ENCODE data around the gene PANK2.
A peak's percentile ranks its signal among the peaks of the same experiment; 100 is the strongest.
"Not testable (repeated sequence)": the region's sequence is repeated elsewhere in the genome, so short reads cannot be mapped to it uniquely, and the experiment has no call there.

The PANK2 gene

DNA sequence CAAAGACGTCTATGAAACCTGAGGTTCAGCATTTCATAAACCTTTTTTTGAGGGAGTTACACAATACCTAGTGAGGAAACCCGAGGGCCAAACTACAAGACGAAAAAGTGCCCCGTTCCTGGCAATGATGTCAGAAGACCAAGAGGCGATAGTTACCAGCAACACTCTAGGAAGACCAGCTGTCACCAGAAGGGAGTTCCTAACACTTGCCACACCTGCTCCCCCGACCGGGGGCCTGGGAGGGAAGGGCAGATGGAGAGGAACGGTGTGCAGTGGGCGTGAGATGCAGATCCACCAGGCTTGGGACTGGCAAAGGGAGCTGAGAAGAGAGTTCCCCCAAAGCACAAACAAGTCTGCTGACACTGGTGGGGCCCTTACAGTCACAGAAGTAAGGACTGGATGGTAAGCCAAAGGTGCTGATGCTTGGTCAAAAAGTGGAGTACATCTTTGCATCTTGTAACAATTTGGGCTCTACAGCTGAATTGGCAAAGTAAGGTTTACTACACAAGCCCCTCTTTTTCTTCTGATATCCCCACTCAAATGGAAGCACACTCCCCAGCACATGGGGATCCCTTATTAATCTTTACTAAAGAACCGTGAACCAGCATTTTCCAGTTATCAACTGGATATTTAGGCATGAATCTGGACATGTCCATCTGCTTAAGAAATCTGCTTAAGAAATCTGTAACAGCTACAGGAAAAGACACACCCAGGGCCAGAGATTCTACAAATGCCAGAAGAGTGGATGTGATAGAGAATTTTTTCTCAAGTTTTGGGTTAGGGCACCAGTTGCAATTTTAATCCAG is 38.5 kb downstream of the PANK2 start:
- DNase-seq (ENCODE audit: low read depth, low spot score), result no peak

DNA sequence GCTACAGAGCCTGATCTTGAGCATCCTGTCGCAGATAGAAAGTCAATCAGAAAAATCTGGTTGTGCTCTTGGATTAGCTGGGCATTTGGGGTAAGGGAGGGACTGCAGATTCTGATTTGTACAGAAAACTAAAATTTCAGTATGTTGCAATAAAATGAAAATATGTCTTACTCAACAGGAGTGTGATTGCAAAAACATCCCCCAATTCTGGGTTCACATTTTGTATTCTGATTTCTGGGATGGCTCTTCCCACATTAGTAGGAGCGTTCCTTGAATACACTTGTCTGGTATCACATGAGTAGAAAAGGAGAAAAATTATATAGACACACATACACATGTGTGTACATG is 40.5 kb downstream of the PANK2 start:
- DNase-seq (ENCODE audit: low read depth, low spot score), result no peak

- DNase-seq (ENCODE audit: low read depth, low spot score), result peak; percentile 18
These were observed 41.3 kb downstream of the PANK2 start for GRCh38 chr20:3930265-3931206.

- DNase-seq (ENCODE audit: low read depth, low spot score), result no peak
These were observed 42.5 kb downstream of the PANK2 start for GRCh38 chr20:3931664-3932063.

GRCh38 chr20:3932277-3932676 is 43.1 kb downstream of the PANK2 start:
- no peak for DNase-seq (ENCODE audit: low read depth, low spot score)

GRCh38 chr20:3932681-3933080 is 43.5 kb downstream of the PANK2 start:
- DNase-seq (ENCODE audit: low read depth, low spot score), result no peak

DNA sequence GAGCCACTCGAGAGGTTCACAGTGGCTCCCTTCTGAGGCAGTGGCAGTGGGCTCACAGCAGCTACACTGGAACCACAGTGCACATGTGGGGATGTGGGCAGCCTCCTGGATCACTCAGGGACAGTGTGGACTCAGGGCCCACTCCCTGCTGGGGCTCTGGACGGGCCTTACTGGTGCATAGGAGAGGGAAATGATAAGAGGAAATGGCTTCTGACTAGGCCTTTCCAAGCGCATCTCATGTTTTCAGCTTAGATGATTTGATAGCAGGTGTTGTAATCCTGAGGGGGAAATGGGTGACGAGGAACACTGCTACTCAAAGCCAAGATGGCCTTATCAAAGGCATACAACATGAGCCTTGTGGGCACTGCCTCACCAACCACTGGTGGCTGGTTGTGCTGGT is 44.0 kb downstream of the PANK2 start:
- DNase-seq (ENCODE audit: low read depth, low spot score), result no peak

- DNase-seq (ENCODE audit: low read depth, low spot score), result no peak
These were observed 45.4 kb downstream of the PANK2 start for GRCh38 chr20:3934624-3935023.

DNA sequence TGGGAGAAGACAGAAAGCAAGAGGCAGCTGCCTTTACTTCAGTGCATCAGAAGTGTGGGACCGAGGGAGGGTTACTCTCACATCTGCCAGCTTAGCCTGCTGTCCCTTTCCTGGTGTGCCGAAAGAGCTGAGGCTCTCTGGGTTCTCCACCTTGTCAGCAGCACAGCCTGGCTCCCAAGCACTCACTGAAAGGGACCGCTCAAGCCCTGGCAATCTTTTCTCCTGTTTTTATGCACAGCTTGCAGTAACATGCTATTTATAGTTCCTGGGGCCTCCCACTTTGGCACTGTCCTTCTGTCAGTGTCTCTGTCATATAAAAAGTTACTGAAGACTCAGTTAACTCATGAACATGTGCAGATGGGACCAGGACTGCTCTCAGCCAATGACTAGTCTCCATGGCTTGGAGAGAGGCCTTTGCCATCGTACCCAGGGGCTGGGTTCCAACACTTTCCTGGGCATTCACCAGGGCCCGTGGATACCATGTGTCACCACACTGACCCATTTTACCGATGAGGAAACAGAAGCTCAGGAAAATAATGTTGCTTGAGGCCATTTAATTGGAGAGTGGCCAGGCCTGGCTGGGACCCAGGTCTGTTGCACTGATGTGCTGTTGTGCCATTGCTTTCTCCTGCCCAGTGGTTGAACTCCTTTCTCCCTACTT is 46.2 kb downstream of the PANK2 start:
- no peak for DNase-seq (ENCODE audit: low read depth, low spot score)

GRCh38 chr20:3935956-3936340 is 46.8 kb downstream of the PANK2 start:
- DNase-seq (ENCODE audit: low read depth, low spot score), result no peak

DNA sequence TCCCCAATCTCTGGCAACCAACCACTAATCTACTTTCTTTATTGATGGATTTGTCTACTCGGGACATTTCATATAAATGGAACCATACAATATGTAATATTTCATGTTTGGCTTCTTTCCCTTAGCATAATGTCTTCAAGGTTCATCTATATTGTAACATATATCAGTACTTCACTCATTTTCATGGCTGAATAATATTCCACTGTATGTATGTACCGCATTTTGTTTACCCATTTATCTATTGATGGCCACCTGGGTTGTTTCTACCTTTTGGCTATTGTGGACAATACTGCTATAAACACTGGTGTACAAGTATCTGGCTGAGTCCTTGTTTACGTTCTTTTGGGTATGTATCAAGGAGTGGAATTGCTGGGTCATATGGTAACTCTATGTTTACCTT is 48.4 kb downstream of the PANK2 start:
- DNase-seq (ENCODE audit: low read depth, low spot score), result no peak

DNA sequence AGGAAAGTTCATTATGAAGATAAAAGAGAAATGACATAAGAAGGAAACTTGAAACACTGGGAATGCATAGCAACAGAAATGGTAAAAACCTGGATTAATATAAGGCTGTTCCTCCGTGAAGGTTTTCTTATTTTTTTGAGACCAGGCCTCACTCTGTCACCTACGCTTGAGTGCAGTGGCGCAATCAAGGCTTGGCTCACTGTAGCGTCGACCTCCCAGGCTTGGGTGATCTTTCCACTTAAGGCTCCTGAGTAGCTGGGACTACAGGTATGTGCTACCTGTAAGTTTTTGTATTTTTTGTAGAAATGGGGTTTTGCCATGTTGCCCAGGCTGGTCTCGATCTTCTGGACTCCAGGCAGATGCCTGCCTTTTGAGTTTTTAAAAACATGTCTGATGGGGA is 51.7 kb downstream of the PANK2 start:
- DNase-seq (ENCODE audit: low read depth, low spot score), result no peak

- not testable (repeated sequence) for DNase-seq (ENCODE audit: low read depth, low spot score)
These were observed 57.5 kb downstream of the PANK2 start for GRCh38 chr20:3946666-3947065.

- no peak for DNase-seq (ENCODE audit: low read depth, low spot score)
These were observed 75.5 kb downstream of the PANK2 start for GRCh38 chr20:3964719-3965118.

DNA sequence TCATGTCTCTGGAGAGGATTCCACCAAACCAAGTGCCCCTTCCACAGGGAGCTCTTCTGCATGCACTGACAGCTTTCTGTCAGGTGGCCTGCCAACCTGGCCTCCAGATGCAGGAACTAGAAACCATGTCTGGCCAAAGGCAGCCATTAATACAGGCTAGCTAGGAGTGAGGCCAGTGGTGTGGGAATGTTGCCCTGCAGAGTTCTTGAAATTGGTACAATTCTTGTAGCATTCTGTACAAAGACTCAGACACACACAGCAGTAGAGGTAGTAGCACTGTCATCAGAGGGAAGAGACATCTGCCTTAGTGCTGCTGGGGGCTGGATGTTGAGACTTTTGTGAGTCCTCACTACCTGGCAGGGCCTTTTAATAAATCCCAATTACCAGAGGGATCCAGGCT is 77.4 kb downstream of the PANK2 start:
- no peak for DNase-seq (ENCODE audit: low read depth, low spot score)

DNA sequence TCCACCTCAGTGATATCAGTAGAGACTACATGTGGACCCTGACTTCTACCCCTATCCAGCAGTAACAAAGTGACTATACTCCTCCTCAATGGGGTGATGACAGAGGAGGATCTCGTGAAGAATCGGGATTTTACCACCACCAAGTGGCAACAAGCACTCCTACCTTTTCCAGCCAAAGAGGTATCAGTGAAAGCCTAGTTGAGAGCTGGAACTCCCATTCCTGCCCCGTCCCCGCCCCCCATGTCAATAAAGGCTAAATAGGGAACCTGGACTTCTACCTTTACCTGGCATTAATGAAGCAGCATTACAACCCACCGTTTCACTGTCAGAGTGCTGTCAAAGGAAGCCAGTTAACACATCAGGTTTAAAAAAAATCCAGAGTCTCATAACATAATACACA is 80.8 kb downstream of the PANK2 start:
- DNase-seq (ENCODE audit: low read depth, low spot score), result no peak

DNA sequence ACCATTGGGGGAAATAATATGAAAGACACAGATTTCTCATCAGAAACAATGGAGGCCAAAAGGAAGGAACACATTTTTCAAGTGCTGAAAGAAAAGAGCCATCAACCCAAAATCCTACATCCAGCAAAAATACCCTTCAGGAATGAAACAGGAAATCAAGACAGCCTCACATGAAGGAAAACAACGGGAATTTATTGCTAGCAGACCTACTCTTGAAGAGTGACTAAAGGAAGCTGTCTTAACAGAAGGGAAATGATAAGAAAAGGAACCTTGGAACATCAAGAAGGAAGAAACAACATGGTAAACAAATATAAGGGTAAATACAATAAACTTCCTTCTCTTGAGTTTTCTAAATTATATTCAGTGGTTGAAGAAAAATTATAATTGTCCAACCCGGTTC is 82.0 kb downstream of the PANK2 start:
- DNase-seq (ENCODE audit: low read depth, low spot score), result no peak

- no peak for DNase-seq (ENCODE audit: low read depth, low spot score)
These were observed 83.0 kb downstream of the PANK2 start for GRCh38 chr20:3972161-3972560.

DNA sequence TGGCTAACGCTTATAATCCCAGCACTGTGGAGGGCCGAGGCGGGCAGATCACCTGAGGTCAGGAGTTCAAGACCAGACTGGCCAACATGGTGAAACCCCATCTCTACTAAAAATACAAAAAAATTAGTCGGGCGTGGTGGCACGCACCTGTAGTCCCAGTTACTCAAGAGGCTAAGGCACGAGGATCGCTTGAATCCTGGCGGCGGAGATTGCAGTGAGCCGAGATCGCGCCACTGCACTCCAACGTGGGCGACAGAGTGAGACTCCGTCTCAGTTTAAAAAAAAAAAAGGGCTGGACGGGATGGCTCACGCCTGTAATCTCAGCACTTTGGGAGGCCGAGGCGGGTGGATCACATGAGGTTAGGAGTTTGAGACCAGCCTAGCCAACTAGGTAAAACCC is 83.4 kb downstream of the PANK2 start:
- not testable (repeated sequence) for DNase-seq (ENCODE audit: low read depth, low spot score)

DNA sequence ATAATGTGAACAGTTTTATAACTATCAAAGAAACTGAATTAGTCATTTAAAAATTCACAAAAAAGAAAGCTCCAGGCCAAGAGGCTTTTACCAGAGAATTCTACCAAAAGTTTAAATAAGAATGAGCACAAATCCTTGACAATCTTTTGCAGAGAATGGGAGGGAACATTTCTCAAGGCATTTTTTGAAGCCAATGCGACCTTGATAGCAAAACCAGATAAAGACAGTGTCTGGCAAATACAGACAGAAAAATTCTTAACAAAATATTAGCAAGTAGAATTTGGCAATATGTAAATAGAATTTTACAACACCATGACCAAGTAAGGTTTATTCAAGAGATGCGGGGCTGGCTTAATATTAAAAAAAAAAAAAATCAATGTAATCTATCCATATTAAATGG is 84.5 kb downstream of the PANK2 start:
- no peak for DNase-seq (ENCODE audit: low read depth, low spot score)

GRCh38 chr20:3976511-3976910 is 87.3 kb downstream of the PANK2 start:
- DNase-seq (ENCODE audit: low read depth, low spot score), result no peak
